WTC11 (cell line): ENCODE measurements around the gene EIF3L. TPM values are rescaled to one million over a fixed set of nuclear protein-coding genes. Genes with fewer than 3 reads are reported as not detected.

ENCODE experiments used
- ATAC-seq: fragments of 200-7000 bp; cut with Tn5 transposase; 2 replicates; pipeline ENCODE4 v1.10.0; 2021; ENCODE audit warnings: mild to moderate bottlenecking, moderate library complexity
- CTCF ChIA-PET: fragments of 300-600 bp; sonication (Branson Sonifier 250); formaldehyde crosslinking; loops from one replicate; lab custom pipeline; 2021; ENCODE audit warnings: antibody characterized with exemption; lab: Charles Lee
- POLR2A ChIA-PET: fragments of 350-600 bp; sonication (Branson Sonifier 250); formaldehyde crosslinking; loops from one replicate; lab custom pipeline; 2021; ENCODE audit warnings: antibody characterized with exemption; lab: Charles Lee
- DNase-seq: peaks from one replicate; pipeline ENCODE4 v3.0.0; 2021; ENCODE audit warnings: low spot score
- H3K27ac Mint-ChIP-seq: 2 replicates; pipeline ENCODE4 v1.8.0; 2021; ENCODE audit warnings: mixed read lengths
- H3K27me3 Mint-ChIP-seq: 2 replicates; pipeline ENCODE4 v1.8.0; 2021; ENCODE audit warnings: low read depth, mild to moderate bottlenecking, moderate library complexity, mixed read lengths
- H3K36me3 Mint-ChIP-seq: 2 replicates; pipeline ENCODE4 v1.8.0; 2021; ENCODE audit warnings: mixed read lengths
- H3K4me1 Mint-ChIP-seq: 2 replicates; pipeline ENCODE4 v1.8.0; 2022; ENCODE audit warnings: mixed read lengths
- H3K4me3 Mint-ChIP-seq: 2 replicates; pipeline ENCODE4 v1.8.0; 2021; ENCODE audit warnings: mild to moderate bottlenecking, moderate library complexity, mixed read lengths
- H3K9me3 Mint-ChIP-seq: 2 replicates; pipeline ENCODE4 v1.8.0; 2021; ENCODE audit warnings: mixed read lengths
- ATF6 ChIP-seq: sonication (generic); formaldehyde crosslinking; IDR thresholded peaks from 2 replicates; pipeline ENCODE4 v1.8.1; 2023; ENCODE audit warnings: mild to moderate bottlenecking, missing genetic modification reagents
- ELF4 ChIP-seq: sonication (generic); formaldehyde crosslinking; IDR thresholded peaks from 2 replicates; pipeline ENCODE4 v1.8.1; 2022; ENCODE audit warnings: low read depth, mild to moderate bottlenecking, moderate library complexity, missing genetic modification reagents
- ESRRA ChIP-seq: sonication (generic); formaldehyde crosslinking; IDR thresholded peaks from 2 replicates; pipeline ENCODE4 v1.8.1; 2022; ENCODE audit warnings: mild to moderate bottlenecking, missing genetic modification reagents, borderline replicate concordance
- GRHL2 ChIP-seq: fragments of 250-450 bp; sonication (Bioruptor Pico); IDR thresholded peaks from 2 replicates; pipeline ENCODE4 v1.8.0; 2022; ENCODE audit warnings: mild to moderate bottlenecking, moderate library complexity; ENCODE audit not compliant: insufficient replicate concordance, severe bottlenecking
- HMGXB4 ChIP-seq: sonication (generic); formaldehyde crosslinking; IDR thresholded peaks from 2 replicates; pipeline ENCODE4 v1.8.1; 2023; ENCODE audit warnings: mild to moderate bottlenecking, moderate library complexity, missing genetic modification reagents
- NR2C2 ChIP-seq: sonication (generic); formaldehyde crosslinking; IDR thresholded peaks from 2 replicates; pipeline ENCODE4 v1.8.0; 2022; ENCODE audit warnings: mild to moderate bottlenecking, missing genetic modification reagents
- STAT6 ChIP-seq: sonication (generic); formaldehyde crosslinking; conservative IDR thresholded peaks from 2 replicates; pipeline ENCODE4 v1.8.1; 2023; ENCODE audit warnings: mild to moderate bottlenecking, low read depth, missing genetic modification reagents, moderate library complexity
- ZNF281 ChIP-seq: sonication (generic); formaldehyde crosslinking; IDR thresholded peaks from 2 replicates; pipeline ENCODE4 v1.8.0; 2023; ENCODE audit warnings: mild to moderate bottlenecking, missing genetic modification reagents
- total RNA-seq: library from RNA; stranded (reverse); gene quantifications from 3 replicates; pipeline ENCODE4 v1.2.3, GENCODE V29; 2021
- TF ChIP-seq, protein P1 (sequence below): fragments of 250-450 bp; sonication (Bioruptor Pico); IDR thresholded peaks from 2 replicates; pipeline ENCODE4 v1.9.0; 2021; ENCODE audit warnings: mild to moderate bottlenecking
- TF ChIP-seq, protein P2 (sequence below): fragments of 250-450 bp; sonication (Bioruptor Pico); IDR thresholded peaks from 2 replicates; pipeline ENCODE4 v1.8.0; 2021; ENCODE audit warnings: mild to moderate bottlenecking
- TF ChIP-seq, protein P3 (sequence below): fragments of 200-600 bp; IDR thresholded peaks from 2 replicates; pipeline ENCODE4 v1.8.0; 2022; ENCODE audit warnings: antibody characterized with exemption
- TF ChIP-seq, protein P4 (sequence below): sonication (generic); formaldehyde crosslinking; IDR thresholded peaks from 2 replicates; pipeline ENCODE4 v1.8.0; 2022; ENCODE audit warnings: mild to moderate bottlenecking, missing genetic modification reagents
- TF ChIP-seq, protein P5 (sequence below): fragments of 250-450 bp; sonication (Bioruptor Pico); IDR thresholded peaks from 2 replicates; pipeline ENCODE4 v1.9.0; 2021; ENCODE audit warnings: moderate library complexity, mild to moderate bottlenecking, inconsistent platforms, borderline replicate concordance

Gene EIF3L
- total RNA-seq, 1 experiment from 2014 or later, result 611 TPM

GRCh38 chr22:37862570-37863325, 13.5 kb downstream of the EIF3L start:
- Mint-ChIP-seq H3K27me3 (no peaks in the 10 kb centered on the region), H3K27ac (no peak overlapping the region), H3K4me3 (no peak overlapping the region), H3K36me3 (peaks cover 80% of the 10 kb centered on the region), H3K9me3 (no peaks in the 10 kb centered on the region), H3K4me1 (no peaks in the 10 kb centered on the region)
- ChIA-PET POLR2A (interaction anchor here (0.6 to 1.3 kb wide), 8 partner anchors 38 to 156 kb away, joined by 3 to 16 read pairs (median 3); partner anchors contain the start of gene GCAT), CTCF (interaction anchor here (0.6 to 3.6 kb wide), 49 partner anchors 9 to 394 kb away, joined by 3 to 109 read pairs (median 5); partner anchors contain the start of genes ANKRD54, C22orf23, EIF3L and GALR3)
- ATAC-seq (no peak), DNase-seq (no peak)
- TF ChIP-seq ELF4 (no peak), GRHL2 (CRISPR knock-in tag) (no peak), ZNF281 (no peak), NR2C2 (CRISPR knock-in tag) (no peak)
- TF ChIP-seq, protein P1, sequence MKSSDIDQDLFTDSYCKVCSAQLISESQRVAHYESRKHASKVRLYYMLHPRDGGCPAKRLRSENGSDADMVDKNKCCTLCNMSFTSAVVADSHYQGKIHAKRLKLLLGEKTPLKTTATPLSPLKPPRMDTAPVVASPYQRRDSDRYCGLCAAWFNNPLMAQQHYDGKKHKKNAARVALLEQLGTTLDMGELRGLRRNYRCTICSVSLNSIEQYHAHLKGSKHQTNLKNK (CRISPR knock-in tag), result no peak
- TF ChIP-seq, protein P2, sequence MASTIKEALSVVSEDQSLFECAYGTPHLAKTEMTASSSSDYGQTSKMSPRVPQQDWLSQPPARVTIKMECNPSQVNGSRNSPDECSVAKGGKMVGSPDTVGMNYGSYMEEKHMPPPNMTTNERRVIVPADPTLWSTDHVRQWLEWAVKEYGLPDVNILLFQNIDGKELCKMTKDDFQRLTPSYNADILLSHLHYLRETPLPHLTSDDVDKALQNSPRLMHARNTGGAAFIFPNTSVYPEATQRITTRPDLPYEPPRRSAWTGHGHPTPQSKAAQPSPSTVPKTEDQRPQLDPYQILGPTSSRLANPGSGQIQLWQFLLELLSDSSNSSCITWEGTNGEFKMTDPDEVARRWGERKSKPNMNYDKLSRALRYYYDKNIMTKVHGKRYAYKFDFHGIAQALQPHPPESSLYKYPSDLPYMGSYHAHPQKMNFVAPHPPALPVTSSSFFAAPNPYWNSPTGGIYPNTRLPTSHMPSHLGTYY, result no peak

GRCh38 chr22:37865510-37865909, 16.3 kb downstream of the EIF3L start:
- no peak overlapping the region for H3K4me3 Mint-ChIP-seq
- H3K4me1 Mint-ChIP-seq, result no peaks in the 10 kb centered on the region
- H3K36me3 Mint-ChIP-seq, result peaks cover 82% of the 10 kb centered on the region
- no peaks in the 10 kb centered on the region for H3K27me3 Mint-ChIP-seq
- TF ChIP-seq, protein P3, sequence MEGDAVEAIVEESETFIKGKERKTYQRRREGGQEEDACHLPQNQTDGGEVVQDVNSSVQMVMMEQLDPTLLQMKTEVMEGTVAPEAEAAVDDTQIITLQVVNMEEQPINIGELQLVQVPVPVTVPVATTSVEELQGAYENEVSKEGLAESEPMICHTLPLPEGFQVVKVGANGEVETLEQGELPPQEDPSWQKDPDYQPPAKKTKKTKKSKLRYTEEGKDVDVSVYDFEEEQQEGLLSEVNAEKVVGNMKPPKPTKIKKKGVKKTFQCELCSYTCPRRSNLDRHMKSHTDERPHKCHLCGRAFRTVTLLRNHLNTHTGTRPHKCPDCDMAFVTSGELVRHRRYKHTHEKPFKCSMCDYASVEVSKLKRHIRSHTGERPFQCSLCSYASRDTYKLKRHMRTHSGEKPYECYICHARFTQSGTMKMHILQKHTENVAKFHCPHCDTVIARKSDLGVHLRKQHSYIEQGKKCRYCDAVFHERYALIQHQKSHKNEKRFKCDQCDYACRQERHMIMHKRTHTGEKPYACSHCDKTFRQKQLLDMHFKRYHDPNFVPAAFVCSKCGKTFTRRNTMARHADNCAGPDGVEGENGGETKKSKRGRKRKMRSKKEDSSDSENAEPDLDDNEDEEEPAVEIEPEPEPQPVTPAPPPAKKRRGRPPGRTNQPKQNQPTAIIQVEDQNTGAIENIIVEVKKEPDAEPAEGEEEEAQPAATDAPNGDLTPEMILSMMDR, result no peak
- TF ChIP-seq ESRRA (CRISPR knock-in tag), result no peak
- TF ChIP-seq, protein P4, sequence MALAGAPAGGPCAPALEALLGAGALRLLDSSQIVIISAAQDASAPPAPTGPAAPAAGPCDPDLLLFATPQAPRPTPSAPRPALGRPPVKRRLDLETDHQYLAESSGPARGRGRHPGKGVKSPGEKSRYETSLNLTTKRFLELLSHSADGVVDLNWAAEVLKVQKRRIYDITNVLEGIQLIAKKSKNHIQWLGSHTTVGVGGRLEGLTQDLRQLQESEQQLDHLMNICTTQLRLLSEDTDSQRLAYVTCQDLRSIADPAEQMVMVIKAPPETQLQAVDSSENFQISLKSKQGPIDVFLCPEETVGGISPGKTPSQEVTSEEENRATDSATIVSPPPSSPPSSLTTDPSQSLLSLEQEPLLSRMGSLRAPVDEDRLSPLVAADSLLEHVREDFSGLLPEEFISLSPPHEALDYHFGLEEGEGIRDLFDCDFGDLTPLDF, result no peak
- no peak for TF ChIP-seq STAT6 (CRISPR knock-in tag)
- TF ChIP-seq, protein P1 (CRISPR knock-in tag), result no peak
- TF ChIP-seq, protein P5, sequence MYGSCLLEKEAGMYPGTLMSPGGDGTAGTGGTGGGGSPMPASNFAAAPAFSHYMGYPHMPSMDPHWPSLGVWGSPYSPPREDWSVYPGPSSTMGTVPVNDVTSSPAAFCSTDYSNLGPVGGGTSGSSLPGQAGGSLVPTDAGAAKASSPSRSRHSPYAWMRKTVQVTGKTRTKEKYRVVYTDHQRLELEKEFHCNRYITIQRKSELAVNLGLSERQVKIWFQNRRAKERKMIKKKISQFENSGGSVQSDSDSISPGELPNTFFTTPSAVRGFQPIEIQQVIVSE (CRISPR knock-in tag), result no peak
- no peak for TF ChIP-seq HMGXB4 (CRISPR knock-in tag)
- TF ChIP-seq ATF6 (CRISPR knock-in tag), result no peak
- TF ChIP-seq GRHL2 (CRISPR knock-in tag), result no peak
- ChIA-PET POLR2A (no interaction called here), CTCF (interaction anchor here (0.5 kb wide), 1 partner anchor 140 kb away, joined by 6 read pairs; no protein-coding TSS in a partner anchor)
- no peaks in the 10 kb centered on the region for H3K9me3 Mint-ChIP-seq
- DNase-seq, result no peak
- no peak overlapping the region for H3K27ac Mint-ChIP-seq
- no peak for ATAC-seq
